IMR-90 (cell line): ENCODE data around the gene OMD. TPM values are rescaled to one million over a fixed set of nuclear protein-coding genes. Genes with fewer than 3 reads are reported as not detected.

ENCODE experiments used
- ATAC-seq: fragments of 200-7000 bp; cut with Tn5 transposase; 2 replicates; pipeline ENCODE4 v1.9.1; 2020; ENCODE audit warnings: low read depth, mild to moderate bottlenecking, moderate library complexity
- BruUV-seq: library from RNA; stranded (reverse); fragments of 400-500 nt; replicated peaks from 2 replicates; lab custom pipeline; 2021; lab: Mats Ljungman, UMichigan
- CTCF ChIA-PET: fragments of 300-600 bp; formaldehyde crosslinking; extraction: SDS; loops from one replicate; lab custom pipeline; 2021; ENCODE audit warnings: antibody characterized with exemption; lab: Yijun Ruan, JAX
- POLR2A ChIA-PET: fragments of 300-600 bp; sonication (Branson Sonifier 250); formaldehyde crosslinking; loops from one replicate; lab custom pipeline; 2022; ENCODE audit warnings: antibody characterized with exemption; ENCODE audit not compliant: unreplicated experiment; lab: Charles Lee
- DNase-seq: peaks from one replicate; pipeline ENCODE4 v3.0.0; 2013
- H2AFZ ChIP-seq: replicated peaks from 2 replicates; pipeline ENCODE3; 2013; ENCODE audit warnings: low read length, mild to moderate bottlenecking; ENCODE audit not compliant: poor library complexity
- H2AK5ac ChIP-seq: 2 replicates; pipeline ENCODE4 v1.6.1; 2013; ENCODE audit warnings: low read depth, low read length, inconsistent platforms
- H2AK9ac ChIP-seq: replicated peaks from 2 replicates; pipeline ENCODE3; 2013; ENCODE audit warnings: mild to moderate bottlenecking, low read depth, low read length, moderate library complexity; ENCODE audit not compliant: poor library complexity
- H2BK120ac ChIP-seq: 2 replicates; pipeline ENCODE4 v1.6.1; 2013; ENCODE audit warnings: low read depth, low read length, inconsistent platforms
- H2BK15ac ChIP-seq: 3 replicates; pipeline ENCODE4 v1.6.1; 2013; ENCODE audit warnings: low read depth, low read length, inconsistent platforms
- H2BK20ac ChIP-seq: 2 replicates; pipeline ENCODE4 v1.6.1; 2013; ENCODE audit warnings: low read depth, mild to moderate bottlenecking, inconsistent platforms, low read length, moderate library complexity
- H2BK5ac ChIP-seq: 2 replicates; pipeline ENCODE4 v1.6.1; 2013; ENCODE audit warnings: mild to moderate bottlenecking, low read depth, low read length, inconsistent platforms; ENCODE audit not compliant: poor library complexity, severe bottlenecking
- H3K14ac ChIP-seq: replicated peaks from 2 replicates; pipeline ENCODE4 v1.6.1; 2013; ENCODE audit warnings: low read depth, low read length, inconsistent platforms
- H3K18ac ChIP-seq: 2 replicates; pipeline ENCODE4 v1.6.1; 2013; ENCODE audit warnings: low read depth, low read length, control low read depth
- H3K23ac ChIP-seq: 2 replicates; pipeline ENCODE4 v1.6.1; 2013; ENCODE audit warnings: low read depth, low read length, inconsistent platforms
- H3K27ac ChIP-seq: 2 replicates; pipeline ENCODE4 v1.5.1; 2013; ENCODE audit warnings: mild to moderate bottlenecking, control low read depth, low read length; ENCODE audit not compliant: insufficient read depth
- H3K27me3 ChIP-seq: 2 replicates; pipeline ENCODE4 v1.6.1; 2013; ENCODE audit warnings: low read length; ENCODE audit not compliant: control insufficient read depth, insufficient read depth
- H3K36me3 ChIP-seq: 2 replicates; pipeline ENCODE4 v1.6.1; 2013; ENCODE audit warnings: low read length, mixed read lengths; ENCODE audit not compliant: control insufficient read depth, insufficient read depth
- H3K4ac ChIP-seq: 2 replicates; pipeline ENCODE4 v1.6.1; 2013; ENCODE audit warnings: low read depth, low read length, inconsistent platforms
- H3K4me1 ChIP-seq: 2 replicates; pipeline ENCODE4 v1.6.1; 2013; ENCODE audit warnings: low read length, mixed read lengths; ENCODE audit not compliant: control insufficient read depth, insufficient read depth
- H3K4me2 ChIP-seq: 2 replicates; pipeline ENCODE4 v1.6.1; 2013; ENCODE audit warnings: low read depth, mild to moderate bottlenecking, control low read depth, low read length, moderate library complexity
- H3K4me3 ChIP-seq: 2 replicates; pipeline ENCODE4 v1.5.1; 2013; ENCODE audit warnings: low read depth, mild to moderate bottlenecking, control low read depth, low read length, moderate library complexity; ENCODE audit not compliant: insufficient read depth
- H3K56ac ChIP-seq: 2 replicates; pipeline ENCODE4 v1.6.1; 2013; ENCODE audit warnings: low read length, inconsistent platforms; ENCODE audit not compliant: insufficient read depth; ENCODE audit errors: extremely low read depth
- H3K79me1 ChIP-seq, 2 experiments: 2 replicates each; pipeline ENCODE4 v1.6.1; 2013; ENCODE audit warnings: low read length in 2 of 2, inconsistent platforms in 1 of 2, low read depth in 1 of 2
- H3K9ac ChIP-seq: 2 replicates; pipeline ENCODE4 v1.6.1; 2013; ENCODE audit warnings: low read depth, low read length, control low read depth
- H3K9me1 ChIP-seq: 2 replicates; pipeline ENCODE4 v1.6.1; 2013; ENCODE audit warnings: low read length, inconsistent platforms; ENCODE audit not compliant: insufficient read depth
- H3K9me3 ChIP-seq: 2 replicates; pipeline ENCODE4 v1.6.1; 2013; ENCODE audit warnings: low read length; ENCODE audit not compliant: control insufficient read depth, insufficient read depth
- H4K20me1 ChIP-seq: 2 replicates; pipeline ENCODE4 v1.6.1; 2013; ENCODE audit warnings: low read length, inconsistent platforms; ENCODE audit not compliant: insufficient read depth
- H4K5ac ChIP-seq: 2 replicates; pipeline ENCODE4 v1.6.1; 2013; ENCODE audit warnings: mild to moderate bottlenecking, low read depth, low read length, control low read depth
- H4K8ac ChIP-seq, 2 experiments: 2 replicates each; pipeline ENCODE4 v1.6.1; 2013; ENCODE audit warnings: low read depth in 2 of 2, low read length in 2 of 2, control low read depth in 1 of 2, inconsistent platforms in 1 of 2
- H4K91ac ChIP-seq: 2 replicates; pipeline ENCODE4 v1.6.1; 2013; ENCODE audit warnings: low read depth, low read length, inconsistent platforms; ENCODE audit not compliant: insufficient read depth
- BHLHE40 ChIP-seq: fragments of 150-350 bp; IDR thresholded peaks from 2 replicates; pipeline ENCODE4 v1.6.1; 2016; ENCODE audit warnings: mild to moderate bottlenecking, low read depth, low read length
- CEBPB ChIP-seq: IDR thresholded peaks from 2 replicates; pipeline ENCODE4 v1.6.1; 2012; ENCODE audit warnings: low read depth, low read length, improper control_type of control experiment
- FOS ChIP-seq: fragments of 150-350 bp; IDR thresholded peaks from 2 replicates; pipeline ENCODE4 v1.6.1; 2016; ENCODE audit warnings: low read depth, low read length
- MAFK ChIP-seq: IDR thresholded peaks from 2 replicates; pipeline ENCODE4 v1.6.1; 2012; ENCODE audit warnings: low read depth, low read length, improper control_type of control experiment
- NFE2L2 ChIP-seq: fragments of 150-350 bp; IDR thresholded peaks from 2 replicates; pipeline ENCODE4 v1.6.1; 2016; ENCODE audit warnings: low read depth, mild to moderate bottlenecking, low read length
- POLR2A ChIP-seq: IDR thresholded peaks from 2 replicates; pipeline ENCODE4 v1.6.1; 2012; ENCODE audit warnings: mild to moderate bottlenecking, low read depth, low read length
- RAD21 ChIP-seq: IDR thresholded peaks from 2 replicates; pipeline ENCODE4 v1.6.1; 2012; ENCODE audit warnings: low read length, improper control_type of control experiment
- RCOR1 ChIP-seq: IDR thresholded peaks from 2 replicates; pipeline ENCODE4 v1.6.1; 2012; ENCODE audit warnings: mild to moderate bottlenecking, low read length, improper control_type of control experiment; ENCODE audit not compliant: insufficient replicate concordance
- RFX5 ChIP-seq: IDR thresholded peaks from 2 replicates; pipeline ENCODE4 v1.8.0; 2012; ENCODE audit warnings: low read depth, mild to moderate bottlenecking, low read length, moderate library complexity
- SMC3 ChIP-seq: fragments of 150-350 bp; IDR thresholded peaks from 2 replicates; pipeline ENCODE4 v1.6.1; 2016; ENCODE audit warnings: low read depth, mild to moderate bottlenecking, antibody characterized with exemption, low read length, moderate library complexity
- WGBS, 2 experiments: methylation state at CpG; one replicate each; pipeline versions ENCODE4 v1.1.5 to v1.1.7; 2013; ENCODE audit warnings: missing lambda C conversion rate in 2 of 2; ENCODE audit not compliant: insufficient read length in 1 of 2; ENCODE audit errors: extremely low coverage in 2 of 2; 5-methylcytosine and 5-hydroxymethylcytosine counted together
- dilution Hi-C: fragments of 300-500 bp; cut with HindIII; formaldehyde crosslinking; loops from one replicate; pipeline ENCODE4 v1.14.3; 2018; ENCODE audit warnings: low sequenced_read_pairs; ENCODE audit not compliant: unreplicated experiment
- in situ Hi-C: fragments of 300-500 bp; cut with MboI; formaldehyde crosslinking; loops from 3 replicates; pipeline ENCODE4 v1.14.3; 2019; ENCODE audit warnings: low sequenced_read_pairs, inconsistent platforms, mixed read lengths
- intact Hi-C: fragments of 100-400 bp; cut with micrococcal nuclease; formaldehyde crosslinking; loops from 2 replicates; pipeline ENCODE4 v1.10.0; 2022
- polyA plus RNA-seq, 3 experiments: library from polyadenylated mRNA; depleted of rRNA; stranded (reverse); fragments of >200 nt; gene quantifications; 2 replicates each; pipeline ENCODE4 v1.2.3, GENCODE V29; 2012; ENCODE audit warnings: low replicate concordance in 1 of 3
- total RNA-seq: library from RNA; depleted of rRNA; stranded (reverse); fragments of >200 nt; gene quantifications from 2 replicates; pipeline ENCODE4 v1.2.3, GENCODE V29; 2012
- TF ChIP-seq, protein P1 (sequence below): conservative IDR thresholded peaks from 2 replicates; pipeline ENCODE4 v1.5.1; 2012; ENCODE audit warnings: mild to moderate bottlenecking, low read depth, low read length, improper control_type of control experiment
- TF ChIP-seq, protein P2 (sequence below): fragments of 150-350 bp; IDR thresholded peaks from 2 replicates; pipeline ENCODE4 v1.6.1; 2016; ENCODE audit warnings: low read depth, mild to moderate bottlenecking, low read length, moderate library complexity, borderline replicate concordance
- TF ChIP-seq, protein P3 (sequence below): fragments of 150-350 bp; IDR thresholded peaks from 2 replicates; pipeline ENCODE4 v1.6.1; 2017; ENCODE audit warnings: mild to moderate bottlenecking, antibody characterized with exemption, low read length, low read depth

The OMD gene
- total and polyA plus RNA-seq, 2 of the 4 experiments (the other 2 are of a cell fraction): not detected

DNA sequence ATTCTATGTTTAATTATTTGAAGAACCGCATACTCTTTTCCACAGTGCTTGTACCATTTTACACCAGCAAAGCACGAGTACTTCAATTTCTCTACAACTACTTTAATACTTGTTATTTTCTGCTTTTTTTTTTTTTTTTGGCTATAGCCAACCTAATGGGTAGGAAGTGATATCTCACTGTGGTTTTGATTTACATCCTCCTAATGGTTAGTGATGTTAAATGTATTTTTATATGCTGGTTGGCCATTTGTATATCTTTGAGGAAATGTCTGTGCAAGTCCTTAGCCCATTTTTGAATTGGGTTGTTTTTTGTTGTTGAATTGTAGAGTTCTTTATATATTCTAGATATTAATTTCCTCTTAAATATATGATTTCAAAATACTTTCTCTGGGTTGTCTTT, 42.5 kb downstream of the OMD start:
- CTCF ChIA-PET: no interaction called here
- BruUV-seq: no TSS peak
- dilution Hi-C loops: no loop called here

More for the DNA sequence above, 42.5 kb downstream of the OMD start:
- H2BK20ac ChIP-seq: no peak overlapping the region
- no peak overlapping the region for H2AFZ ChIP-seq
- H3K9me3 ChIP-seq: no peaks in the 10 kb centered on the region
- no peaks in the 10 kb centered on the region for H3K27me3 ChIP-seq
- no peak overlapping the region for H3K4me2 ChIP-seq
- no peak overlapping the region for H3K23ac ChIP-seq
- H3K18ac ChIP-seq: no peak overlapping the region
- H4K20me1 ChIP-seq: no peaks in the 10 kb centered on the region
- no peaks in the 10 kb centered on the region for H3K36me3 ChIP-seq
- TF ChIP-seq NFE2L2 (no peak), RAD21 (no peak), RCOR1 (no peak), POLR2A (no peak), FOS (no peak), CEBPB (no peak), MAFK (no peak), SMC3 (no peak), BHLHE40 (no peak), RFX5 (no peak)
- TF ChIP-seq, protein P1, sequence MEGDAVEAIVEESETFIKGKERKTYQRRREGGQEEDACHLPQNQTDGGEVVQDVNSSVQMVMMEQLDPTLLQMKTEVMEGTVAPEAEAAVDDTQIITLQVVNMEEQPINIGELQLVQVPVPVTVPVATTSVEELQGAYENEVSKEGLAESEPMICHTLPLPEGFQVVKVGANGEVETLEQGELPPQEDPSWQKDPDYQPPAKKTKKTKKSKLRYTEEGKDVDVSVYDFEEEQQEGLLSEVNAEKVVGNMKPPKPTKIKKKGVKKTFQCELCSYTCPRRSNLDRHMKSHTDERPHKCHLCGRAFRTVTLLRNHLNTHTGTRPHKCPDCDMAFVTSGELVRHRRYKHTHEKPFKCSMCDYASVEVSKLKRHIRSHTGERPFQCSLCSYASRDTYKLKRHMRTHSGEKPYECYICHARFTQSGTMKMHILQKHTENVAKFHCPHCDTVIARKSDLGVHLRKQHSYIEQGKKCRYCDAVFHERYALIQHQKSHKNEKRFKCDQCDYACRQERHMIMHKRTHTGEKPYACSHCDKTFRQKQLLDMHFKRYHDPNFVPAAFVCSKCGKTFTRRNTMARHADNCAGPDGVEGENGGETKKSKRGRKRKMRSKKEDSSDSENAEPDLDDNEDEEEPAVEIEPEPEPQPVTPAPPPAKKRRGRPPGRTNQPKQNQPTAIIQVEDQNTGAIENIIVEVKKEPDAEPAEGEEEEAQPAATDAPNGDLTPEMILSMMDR: no peak
- TF ChIP-seq, protein P2, sequence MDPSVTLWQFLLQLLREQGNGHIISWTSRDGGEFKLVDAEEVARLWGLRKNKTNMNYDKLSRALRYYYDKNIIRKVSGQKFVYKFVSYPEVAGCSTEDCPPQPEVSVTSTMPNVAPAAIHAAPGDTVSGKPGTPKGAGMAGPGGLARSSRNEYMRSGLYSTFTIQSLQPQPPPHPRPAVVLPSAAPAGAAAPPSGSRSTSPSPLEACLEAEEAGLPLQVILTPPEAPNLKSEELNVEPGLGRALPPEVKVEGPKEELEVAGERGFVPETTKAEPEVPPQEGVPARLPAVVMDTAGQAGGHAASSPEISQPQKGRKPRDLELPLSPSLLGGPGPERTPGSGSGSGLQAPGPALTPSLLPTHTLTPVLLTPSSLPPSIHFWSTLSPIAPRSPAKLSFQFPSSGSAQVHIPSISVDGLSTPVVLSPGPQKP: no peak
- TF ChIP-seq, protein P3, sequence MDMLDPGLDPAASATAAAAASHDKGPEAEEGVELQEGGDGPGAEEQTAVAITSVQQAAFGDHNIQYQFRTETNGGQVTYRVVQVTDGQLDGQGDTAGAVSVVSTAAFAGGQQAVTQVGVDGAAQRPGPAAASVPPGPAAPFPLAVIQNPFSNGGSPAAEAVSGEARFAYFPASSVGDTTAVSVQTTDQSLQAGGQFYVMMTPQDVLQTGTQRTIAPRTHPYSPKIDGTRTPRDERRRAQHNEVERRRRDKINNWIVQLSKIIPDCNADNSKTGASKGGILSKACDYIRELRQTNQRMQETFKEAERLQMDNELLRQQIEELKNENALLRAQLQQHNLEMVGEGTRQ: no peak
- H3K79me1 ChIP-seq: no peaks in the 10 kb centered on the region
- H2BK5ac ChIP-seq: no peak overlapping the region
- no peak overlapping the region for H4K5ac ChIP-seq
- H2BK15ac ChIP-seq: no peak overlapping the region
- no peak overlapping the region for H3K4me3 ChIP-seq
- H3K4ac ChIP-seq: no peak overlapping the region
- peaks cover 6% of the 10 kb centered on the region for H3K4me1 ChIP-seq
- intact Hi-C loops (loop anchor here (5.0 kb wide), 1 partner anchor 34 kb away; no protein-coding TSS in a partner anchor), in situ Hi-C loops (no loop called here)
- ATAC-seq: no peak
- no peak overlapping the region for H4K8ac ChIP-seq
- H3K9ac ChIP-seq: no peak overlapping the region
- H4K91ac ChIP-seq: no peak overlapping the region
- no peak overlapping the region for H3K56ac ChIP-seq
- no peak overlapping the region for H3K27ac ChIP-seq
- POLR2A ChIA-PET: no interaction called here
- no peak overlapping the region for H2AK9ac ChIP-seq
- no peak for DNase-seq
- no CpG with 5 or more reads among the region's 2 CpGs for WGBS, 2 experiments
- no peak overlapping the region for H2AK5ac ChIP-seq
- no peaks in the 10 kb centered on the region; the same call in 1 of the 2 replicates for H3K9me1 ChIP-seq
- no peak overlapping the region for H2BK120ac ChIP-seq
- H3K14ac ChIP-seq: no peak overlapping the region
